Measurements from ENCODE around the gene TMCO6. TPM values are rescaled to one million over a fixed set of nuclear protein-coding genes. Genes with fewer than 3 reads are reported as not detected.

TMCO6 gene
- total and polyA plus RNA-seq, 3 experiments from 2014 or later: 15.4 to 24.4 (median 23.9) TPM

Other genes with a start within 250 kb of the TMCO6 start
- gene ANKHD1, start 237.6 kb upstream of the TMCO6 start, total RNA-seq: 100 to 1,000 TPM; 100 to 107 TPM
- 88.6 TPM for gene ANKHD1, start 237.6 kb upstream of the TMCO6 start, polyA plus RNA-seq
- 10 to 100 TPM; 11.1 to 11.9 TPM for gene EIF4EBP3, start 91.8 kb upstream of the TMCO6 start, total RNA-seq
- gene EIF4EBP3, start 91.8 kb upstream of the TMCO6 start, polyA plus RNA-seq: 22.2 TPM
- gene SRA1, start 82.0 kb upstream of the TMCO6 start, total RNA-seq: 10 to 100 TPM; 59.6 to 60.7 TPM
- gene SRA1, start 82.0 kb upstream of the TMCO6 start, polyA plus RNA-seq: 36.1 TPM
- 10 to 100 TPM; 14.1 to 17.0 TPM for gene APBB3, start 74.9 kb upstream of the TMCO6 start, total RNA-seq
- 3.5 TPM for gene APBB3, start 74.9 kb upstream of the TMCO6 start, polyA plus RNA-seq
- gene SLC35A4, start 74.6 kb upstream of the TMCO6 start, total RNA-seq: 100 to 1,000 TPM; 120 to 126 TPM
- 105 TPM for gene SLC35A4, start 74.6 kb upstream of the TMCO6 start, polyA plus RNA-seq
- 1 to 10 TPM; 3.1 to 3.3 TPM for gene CD14, start 6.3 kb upstream of the TMCO6 start, total RNA-seq
- 0.43 TPM for gene CD14, start 6.3 kb upstream of the TMCO6 start, polyA plus RNA-seq
- gene NDUFA2, start 8.2 kb downstream of the TMCO6 start, total RNA-seq: 10 to 100 TPM; 77.5 to 81.7 TPM
- gene NDUFA2, start 8.2 kb downstream of the TMCO6 start, polyA plus RNA-seq: 146 TPM
- gene IK, start 8.4 kb downstream of the TMCO6 start, total RNA-seq: 100 to 1,000 TPM in 1 of 2 experiments, 10 to 100 TPM in 1; 96.3 to 104 TPM
- 193 TPM for gene IK, start 8.4 kb downstream of the TMCO6 start, polyA plus RNA-seq
- 10 to 100 TPM; 40.1 to 40.7 TPM for gene WDR55, start 25.5 kb downstream of the TMCO6 start, total RNA-seq
- gene WDR55, start 25.5 kb downstream of the TMCO6 start, polyA plus RNA-seq: 17.3 TPM
- 1 to 10 TPM; 2.3 to 2.9 TPM for gene DND1, start 34.1 kb downstream of the TMCO6 start, total RNA-seq
- gene DND1, start 34.1 kb downstream of the TMCO6 start, polyA plus RNA-seq: not detected
- 100 to 1,000 TPM in 1 of 2 experiments, 10 to 100 TPM in 1; 97.4 to 104 TPM for gene HARS1, start 51.9 kb downstream of the TMCO6 start, total RNA-seq
- gene HARS1, start 51.9 kb downstream of the TMCO6 start, polyA plus RNA-seq: 63.6 TPM
- 10 to 100 TPM; 26.4 to 29.4 TPM for gene HARS2, start 52.0 kb downstream of the TMCO6 start, total RNA-seq
- 21.0 TPM for gene HARS2, start 52.0 kb downstream of the TMCO6 start, polyA plus RNA-seq
- gene ZMAT2, start 61.0 kb downstream of the TMCO6 start, total RNA-seq: 10 to 100 TPM; 71.2 to 75.2 TPM
- gene ZMAT2, start 61.0 kb downstream of the TMCO6 start, polyA plus RNA-seq: 81.7 TPM
- gene PCDHA1, start 146.7 kb downstream of the TMCO6 start, total RNA-seq: not detected
- not detected for gene PCDHA1, start 146.7 kb downstream of the TMCO6 start, polyA plus RNA-seq
- not detected for gene PCDHA2, start 155.4 kb downstream of the TMCO6 start, total RNA-seq
- not detected for gene PCDHA2, start 155.4 kb downstream of the TMCO6 start, polyA plus RNA-seq
- not detected for gene PCDHA3, start 161.6 kb downstream of the TMCO6 start, total RNA-seq
- gene PCDHA3, start 161.6 kb downstream of the TMCO6 start, polyA plus RNA-seq: not detected
- gene PCDHA4, start 167.6 kb downstream of the TMCO6 start, total RNA-seq: not detected
- not detected for gene PCDHA4, start 167.6 kb downstream of the TMCO6 start, polyA plus RNA-seq
- not detected for gene PCDHA5, start 182.2 kb downstream of the TMCO6 start, total RNA-seq
- not detected for gene PCDHA5, start 182.2 kb downstream of the TMCO6 start, polyA plus RNA-seq
- gene PCDHA6, start 188.5 kb downstream of the TMCO6 start, total RNA-seq: not detected
- not detected for gene PCDHA6, start 188.5 kb downstream of the TMCO6 start, polyA plus RNA-seq
- gene PCDHA7, start 194.8 kb downstream of the TMCO6 start, total RNA-seq: not detected
- gene PCDHA7, start 194.8 kb downstream of the TMCO6 start, polyA plus RNA-seq: not detected
- not detected for gene PCDHA8, start 201.7 kb downstream of the TMCO6 start, total RNA-seq
- not detected for gene PCDHA8, start 201.7 kb downstream of the TMCO6 start, polyA plus RNA-seq
- gene PCDHA9, start 208.9 kb downstream of the TMCO6 start, total RNA-seq: not detected
- gene PCDHA9, start 208.9 kb downstream of the TMCO6 start, polyA plus RNA-seq: not detected
- not detected for gene PCDHA10, start 216.4 kb downstream of the TMCO6 start, total RNA-seq
- not detected for gene PCDHA10, start 216.4 kb downstream of the TMCO6 start, polyA plus RNA-seq
- not detected for gene PCDHA11, start 229.5 kb downstream of the TMCO6 start, total RNA-seq
- gene PCDHA11, start 229.5 kb downstream of the TMCO6 start, polyA plus RNA-seq: not detected
- gene PCDHA12, start 235.9 kb downstream of the TMCO6 start, total RNA-seq: not detected
- not detected for gene PCDHA12, start 235.9 kb downstream of the TMCO6 start, polyA plus RNA-seq
- gene PCDHA13, start 242.7 kb downstream of the TMCO6 start, total RNA-seq: not detected
- not detected for gene PCDHA13, start 242.7 kb downstream of the TMCO6 start, polyA plus RNA-seq